Esophagus muscularis mucosa (tissue), 4 donors: ENCODE measurements around the gene CUL4B.

Experiments
- EP300 ChIP-seq: sonication (generic); formaldehyde crosslinking; IDR thresholded peaks from one replicate; pipeline ENCODE4 v1.6.1; 2017; ENCODE audit warnings: antibody characterized with exemption
- POLR2A ChIP-seq: fragments of 450-650 bp; IDR thresholded peaks from one replicate; pipeline ENCODE4 v1.6.1; 2017; ENCODE audit warnings: antibody characterized with exemption, moderate library complexity, mild to moderate bottlenecking, low read depth
- TF ChIP-seq, protein P1 (sequence below), 3 experiments: fragments of 200-600 bp in 2 of 3; fragments of 450-650 bp in 1 of 3; sonication (generic) in 2 of 3; IDR thresholded peaks; one replicate each; pipeline ENCODE4 v1.5.1; 2017 to 2019; ENCODE audit warnings: antibody characterized with exemption in 3 of 3, mild to moderate bottlenecking in 2 of 3, moderate library complexity in 1 of 3

DNA sequence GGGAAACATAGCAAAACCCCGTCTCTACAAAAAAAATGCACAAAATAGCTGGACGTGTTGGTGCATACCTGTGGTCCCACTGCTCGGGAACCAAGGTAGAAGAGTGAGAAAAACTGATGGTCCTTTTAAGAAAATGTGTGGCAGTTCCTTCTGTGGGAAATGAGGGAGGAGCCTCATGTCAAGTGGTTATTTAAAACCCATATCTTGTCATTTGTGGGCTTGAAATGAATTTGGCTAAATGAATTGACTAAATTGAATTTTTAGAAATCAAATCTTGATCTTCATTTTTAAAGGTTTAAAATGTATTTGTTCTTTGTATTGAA, 75.5 kb downstream of the CUL4B start:
- TF ChIP-seq, protein P1, sequence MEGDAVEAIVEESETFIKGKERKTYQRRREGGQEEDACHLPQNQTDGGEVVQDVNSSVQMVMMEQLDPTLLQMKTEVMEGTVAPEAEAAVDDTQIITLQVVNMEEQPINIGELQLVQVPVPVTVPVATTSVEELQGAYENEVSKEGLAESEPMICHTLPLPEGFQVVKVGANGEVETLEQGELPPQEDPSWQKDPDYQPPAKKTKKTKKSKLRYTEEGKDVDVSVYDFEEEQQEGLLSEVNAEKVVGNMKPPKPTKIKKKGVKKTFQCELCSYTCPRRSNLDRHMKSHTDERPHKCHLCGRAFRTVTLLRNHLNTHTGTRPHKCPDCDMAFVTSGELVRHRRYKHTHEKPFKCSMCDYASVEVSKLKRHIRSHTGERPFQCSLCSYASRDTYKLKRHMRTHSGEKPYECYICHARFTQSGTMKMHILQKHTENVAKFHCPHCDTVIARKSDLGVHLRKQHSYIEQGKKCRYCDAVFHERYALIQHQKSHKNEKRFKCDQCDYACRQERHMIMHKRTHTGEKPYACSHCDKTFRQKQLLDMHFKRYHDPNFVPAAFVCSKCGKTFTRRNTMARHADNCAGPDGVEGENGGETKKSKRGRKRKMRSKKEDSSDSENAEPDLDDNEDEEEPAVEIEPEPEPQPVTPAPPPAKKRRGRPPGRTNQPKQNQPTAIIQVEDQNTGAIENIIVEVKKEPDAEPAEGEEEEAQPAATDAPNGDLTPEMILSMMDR (IDR thresholded peaks at IDR 0.05), result no peak
- TF ChIP-seq POLR2A, result no peak
- TF ChIP-seq EP300, result no peak
